ENCODE data around the gene TTLL8.

DNA sequence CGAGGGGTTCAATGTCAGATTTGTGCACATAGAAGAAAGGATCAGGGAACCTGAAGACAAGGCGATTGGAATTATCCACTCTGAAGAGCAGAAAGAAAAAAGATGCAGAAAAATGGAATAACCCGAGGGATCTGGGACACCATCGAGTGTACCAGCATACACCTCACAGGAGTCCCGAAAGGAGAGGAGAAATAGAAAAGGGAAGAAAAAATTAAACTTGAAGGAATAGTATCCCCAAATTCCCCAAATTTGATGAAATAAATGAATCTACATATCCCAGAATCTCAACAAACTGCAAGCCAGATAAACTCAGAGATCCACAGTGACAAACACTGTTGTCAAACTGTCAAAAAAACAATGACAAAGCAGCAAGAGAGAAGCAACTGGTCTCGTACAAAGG lies 66.9 kb downstream of the TTLL8 start:
- TF ChIP-seq POLR2A (IDR thresholded peaks at IDR 0.05) (no peak), EP300 (IDR thresholded peaks at IDR 0.05) (no peak)
- TF ChIP-seq, protein P1, sequence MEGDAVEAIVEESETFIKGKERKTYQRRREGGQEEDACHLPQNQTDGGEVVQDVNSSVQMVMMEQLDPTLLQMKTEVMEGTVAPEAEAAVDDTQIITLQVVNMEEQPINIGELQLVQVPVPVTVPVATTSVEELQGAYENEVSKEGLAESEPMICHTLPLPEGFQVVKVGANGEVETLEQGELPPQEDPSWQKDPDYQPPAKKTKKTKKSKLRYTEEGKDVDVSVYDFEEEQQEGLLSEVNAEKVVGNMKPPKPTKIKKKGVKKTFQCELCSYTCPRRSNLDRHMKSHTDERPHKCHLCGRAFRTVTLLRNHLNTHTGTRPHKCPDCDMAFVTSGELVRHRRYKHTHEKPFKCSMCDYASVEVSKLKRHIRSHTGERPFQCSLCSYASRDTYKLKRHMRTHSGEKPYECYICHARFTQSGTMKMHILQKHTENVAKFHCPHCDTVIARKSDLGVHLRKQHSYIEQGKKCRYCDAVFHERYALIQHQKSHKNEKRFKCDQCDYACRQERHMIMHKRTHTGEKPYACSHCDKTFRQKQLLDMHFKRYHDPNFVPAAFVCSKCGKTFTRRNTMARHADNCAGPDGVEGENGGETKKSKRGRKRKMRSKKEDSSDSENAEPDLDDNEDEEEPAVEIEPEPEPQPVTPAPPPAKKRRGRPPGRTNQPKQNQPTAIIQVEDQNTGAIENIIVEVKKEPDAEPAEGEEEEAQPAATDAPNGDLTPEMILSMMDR (IDR thresholded peaks at IDR 0.05): no peak
